ENCODE data around the gene SLC30A3.

The SLC30A3 gene

DNA sequence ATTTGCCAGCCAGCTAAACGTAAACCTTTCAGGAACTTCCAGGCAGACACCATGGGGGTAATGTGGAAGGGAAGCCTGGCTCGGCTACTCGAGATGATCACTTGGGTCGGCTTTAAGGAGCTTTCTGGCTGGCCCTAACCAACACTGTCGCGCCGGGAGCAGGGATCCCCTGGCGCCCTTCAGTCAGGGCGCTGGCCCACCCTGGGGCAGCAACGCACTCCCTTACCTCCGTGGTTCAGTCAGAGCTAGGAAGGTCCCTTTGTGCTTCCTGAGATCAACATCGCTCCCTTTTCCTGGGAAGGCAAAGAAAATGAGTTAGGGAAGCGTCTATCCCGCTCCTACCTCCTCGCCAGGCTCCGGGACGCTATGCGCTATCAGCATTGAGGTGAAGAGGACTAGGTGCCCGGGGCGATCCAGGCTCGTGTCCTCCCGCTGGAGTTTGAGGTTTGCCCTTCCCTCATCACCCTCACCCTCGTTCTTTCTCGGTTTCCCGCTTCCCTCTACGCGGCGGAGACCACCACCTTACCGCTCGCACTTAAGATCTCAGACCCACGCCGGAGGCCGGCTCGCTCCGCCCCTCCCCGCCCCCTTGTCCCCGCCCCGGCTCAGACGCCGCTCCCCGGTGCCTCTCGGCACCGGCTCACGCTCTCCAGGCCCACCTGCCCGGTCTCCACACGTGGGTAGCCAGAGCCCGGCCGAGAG, 51.5 kb downstream of the SLC30A3 start:
- peaks cover 28% of the 10 kb centered on the region for H3K4me1 Mint-ChIP-seq
- no peaks in the 10 kb centered on the region for H3K27me3 Mint-ChIP-seq
- peak overlapping the region; percentile 99 for H3K4me3 Mint-ChIP-seq
- peaks cover 6% of the 10 kb centered on the region for H3K36me3 Mint-ChIP-seq
- peak overlapping the region; percentile 71 for H3K27ac Mint-ChIP-seq
- H3K9me3 Mint-ChIP-seq = no peaks in the 10 kb centered on the region

DNA sequence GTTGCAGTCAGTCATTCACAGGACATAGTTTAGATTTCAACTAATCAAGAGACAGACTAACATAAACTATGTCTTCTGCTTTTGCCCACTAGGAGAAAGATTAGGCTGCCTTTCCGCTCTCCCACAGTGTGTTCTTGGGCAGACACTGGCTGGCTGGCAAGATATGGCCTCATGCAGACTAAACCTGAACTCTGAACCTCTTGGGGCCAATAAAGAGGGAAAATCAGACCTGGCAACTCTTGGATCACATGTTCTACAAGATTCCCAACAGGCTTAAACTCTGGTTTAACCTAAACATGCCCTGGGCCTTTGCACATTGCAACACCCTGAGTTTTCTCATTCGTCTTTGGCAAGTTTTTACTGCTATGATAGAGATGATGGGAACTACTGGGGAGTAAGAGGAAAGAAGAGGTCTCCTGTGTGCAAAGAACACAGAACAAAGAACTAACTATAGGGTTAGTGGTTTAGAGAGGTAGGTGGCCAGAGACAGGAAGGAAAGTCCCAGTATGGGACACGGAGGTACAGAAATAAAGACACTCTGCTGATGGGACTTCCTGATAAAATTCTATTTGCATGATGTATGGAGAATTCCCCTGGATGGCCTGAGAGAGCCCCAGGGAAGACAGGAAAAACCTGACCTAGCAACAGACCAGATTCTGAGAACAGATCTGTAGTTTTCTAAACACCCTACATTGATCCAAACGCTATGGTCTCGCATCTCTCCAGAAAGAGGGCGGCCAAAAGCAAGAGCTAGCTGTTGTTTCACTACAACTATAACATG, 53.0 kb downstream of the SLC30A3 start:
- Mint-ChIP-seq H3K4me3 (peak overlapping the region; percentile 65), H3K4me1 (peaks cover 26% of the 10 kb centered on the region), H3K27me3 (no peaks in the 10 kb centered on the region), H3K27ac (peak overlapping the region; percentile 44), H3K9me3 (no peaks in the 10 kb centered on the region), H3K36me3 (peaks cover 11% of the 10 kb centered on the region)

DNA sequence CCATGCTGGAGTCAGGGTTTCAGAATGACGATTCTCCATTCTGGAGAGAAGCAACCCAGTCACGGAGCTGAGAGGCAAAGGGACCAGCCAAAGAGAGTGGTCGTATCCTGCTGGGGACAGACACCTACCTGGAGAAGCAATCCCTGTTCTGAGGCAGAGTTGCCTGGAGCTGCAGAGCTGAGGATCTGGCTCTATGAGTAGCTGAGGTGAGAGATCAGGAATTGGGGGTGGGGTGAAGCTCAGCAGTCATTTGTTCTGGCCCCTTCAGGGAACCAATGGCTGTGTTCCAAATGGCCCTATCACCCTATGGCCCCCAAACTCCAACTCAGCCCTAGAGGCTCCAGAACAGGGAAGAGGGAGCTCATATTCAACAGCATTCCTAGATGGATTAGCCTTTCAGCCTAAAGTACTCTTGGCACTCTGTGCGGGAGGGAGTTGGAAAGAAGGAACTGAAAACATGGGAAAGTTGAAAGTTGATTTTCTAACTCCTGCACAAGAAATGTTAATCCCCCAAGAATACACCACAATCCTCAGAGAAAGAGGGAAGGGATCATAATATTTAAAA, 54.3 kb downstream of the SLC30A3 start:
- H3K27ac Mint-ChIP-seq = no peak overlapping the region
- no peaks in the 10 kb centered on the region for H3K27me3 Mint-ChIP-seq
- peaks cover 11% of the 10 kb centered on the region for H3K36me3 Mint-ChIP-seq

DNA sequence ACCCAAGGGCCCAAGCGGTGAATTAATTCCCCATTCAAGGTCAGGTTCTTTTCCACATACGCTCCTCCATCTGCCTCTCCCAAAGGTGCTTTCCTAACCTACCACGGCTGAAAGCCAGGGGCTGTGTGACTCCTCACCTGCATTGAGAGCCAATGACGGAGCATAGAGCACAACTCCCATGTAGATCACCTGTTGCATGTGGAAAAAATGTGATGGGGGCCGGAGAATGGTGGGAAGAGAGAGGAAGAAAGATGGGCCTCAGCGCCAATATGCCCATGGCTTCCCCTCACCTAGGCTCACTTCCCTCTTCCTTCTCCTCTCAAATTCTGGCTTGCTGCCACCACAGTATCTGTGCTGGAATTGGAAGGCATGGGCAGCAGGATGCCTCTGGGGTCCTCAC, 56.5 kb downstream of the SLC30A3 start:
- no peak overlapping the region for H3K27ac Mint-ChIP-seq
- peaks cover 21% of the 10 kb centered on the region for H3K4me1 Mint-ChIP-seq
- no peaks in the 10 kb centered on the region for H3K27me3 Mint-ChIP-seq
- H3K4me3 Mint-ChIP-seq = no peak overlapping the region
- H3K9me3 Mint-ChIP-seq = no peaks in the 10 kb centered on the region
- H3K36me3 Mint-ChIP-seq = peaks cover 10% of the 10 kb centered on the region

More for the DNA sequence above, 54.3 kb downstream of the SLC30A3 start:
- Mint-ChIP-seq H3K9me3 (no peaks in the 10 kb centered on the region), H3K4me1 (peaks cover 24% of the 10 kb centered on the region), H3K4me3 (no peak overlapping the region)

DNA sequence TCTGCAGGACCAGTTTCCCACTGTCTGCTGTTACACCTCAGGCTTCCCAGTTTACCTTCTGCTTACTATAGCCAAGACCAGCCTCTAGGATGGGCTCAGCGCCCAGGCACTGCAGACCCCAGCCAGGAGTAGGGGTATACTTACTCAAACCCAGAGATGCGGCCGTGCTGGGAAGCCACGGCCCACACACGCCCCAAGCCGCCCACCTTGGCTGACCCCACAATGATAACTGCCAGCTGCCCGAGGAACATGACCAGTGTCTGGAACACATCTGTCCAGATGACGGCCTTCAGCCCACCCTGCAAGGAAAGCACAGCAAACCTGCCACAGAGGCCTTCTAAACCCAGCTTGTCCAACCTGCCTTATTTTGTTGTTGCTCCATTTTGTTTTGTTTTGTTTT, 57.6 kb downstream of the SLC30A3 start:
- H3K4me3 Mint-ChIP-seq = no peak overlapping the region
- no peaks in the 10 kb centered on the region for H3K27me3 Mint-ChIP-seq
- H3K4me1 Mint-ChIP-seq = peaks cover 17% of the 10 kb centered on the region
- peaks cover 10% of the 10 kb centered on the region for H3K36me3 Mint-ChIP-seq
- no peaks in the 10 kb centered on the region for H3K9me3 Mint-ChIP-seq
- H3K27ac Mint-ChIP-seq = no peak overlapping the region

DNA sequence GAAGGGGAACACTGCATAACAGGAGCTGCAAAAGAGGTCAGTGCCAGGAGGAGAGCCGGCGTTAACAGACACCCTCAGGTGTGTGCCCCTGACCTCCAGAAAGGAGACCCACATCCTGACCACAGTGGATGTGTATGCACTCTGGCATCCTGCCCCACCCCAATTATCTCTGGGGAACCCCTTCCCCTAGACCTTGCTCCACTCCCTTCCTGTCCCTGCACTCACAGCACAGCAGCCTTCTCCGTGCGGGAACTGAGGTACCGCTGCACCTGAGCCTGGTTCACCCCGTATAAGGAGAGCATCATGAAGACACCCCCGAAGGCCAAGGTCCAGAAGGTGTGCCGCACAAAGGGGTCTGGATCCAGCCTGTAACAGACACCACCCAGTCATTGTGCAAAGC, 58.3 kb downstream of the SLC30A3 start:
- Mint-ChIP-seq H3K27ac (no peak overlapping the region), H3K4me3 (no peak overlapping the region), H3K36me3 (peaks cover 8% of the 10 kb centered on the region), H3K4me1 (peaks cover 11% of the 10 kb centered on the region), H3K27me3 (no peaks in the 10 kb centered on the region), H3K9me3 (no peaks in the 10 kb centered on the region)

DNA sequence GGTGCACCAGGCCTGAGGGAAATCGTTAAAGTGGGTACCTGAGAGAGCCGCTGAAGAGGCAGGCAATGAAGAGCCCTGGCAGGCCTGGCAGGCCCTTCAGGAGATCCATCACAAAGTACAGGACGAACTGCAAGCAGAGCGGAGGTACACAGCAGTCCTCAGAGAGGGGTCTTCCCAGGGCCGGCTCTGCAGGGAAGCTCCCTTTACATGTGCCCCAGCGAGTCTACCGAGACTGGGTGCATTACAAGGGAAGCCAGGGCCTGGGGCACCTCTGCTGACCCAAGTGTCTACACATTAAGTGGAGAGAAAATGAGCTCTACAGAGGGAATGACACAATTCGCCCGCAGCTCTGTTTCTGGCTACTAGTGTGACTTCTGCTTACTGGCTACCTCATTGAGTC, 59.1 kb downstream of the SLC30A3 start:
- H3K36me3 Mint-ChIP-seq = peaks cover 8% of the 10 kb centered on the region
- H3K27ac Mint-ChIP-seq = no peak overlapping the region
- H3K9me3 Mint-ChIP-seq = no peaks in the 10 kb centered on the region
- peaks cover 6% of the 10 kb centered on the region for H3K4me1 Mint-ChIP-seq
- H3K27me3 Mint-ChIP-seq = no peaks in the 10 kb centered on the region
- no peak overlapping the region for H3K4me3 Mint-ChIP-seq
